HG02938 (cell line): ENCODE results near the gene PAGR1.

Experiments
- ATAC-seq: cut with Tn5 transposase; IDR thresholded peaks from one replicate; pipeline ENCODE4 v1.9.1; 2021; ENCODE audit warnings: mild to moderate bottlenecking, moderate library complexity; ENCODE audit not compliant: unreplicated experiment

The PAGR1 gene

GRCh38 chr16:29834079-29834478 is 18.1 kb downstream of the PAGR1 start:
- ATAC-seq: no peak

DNA sequence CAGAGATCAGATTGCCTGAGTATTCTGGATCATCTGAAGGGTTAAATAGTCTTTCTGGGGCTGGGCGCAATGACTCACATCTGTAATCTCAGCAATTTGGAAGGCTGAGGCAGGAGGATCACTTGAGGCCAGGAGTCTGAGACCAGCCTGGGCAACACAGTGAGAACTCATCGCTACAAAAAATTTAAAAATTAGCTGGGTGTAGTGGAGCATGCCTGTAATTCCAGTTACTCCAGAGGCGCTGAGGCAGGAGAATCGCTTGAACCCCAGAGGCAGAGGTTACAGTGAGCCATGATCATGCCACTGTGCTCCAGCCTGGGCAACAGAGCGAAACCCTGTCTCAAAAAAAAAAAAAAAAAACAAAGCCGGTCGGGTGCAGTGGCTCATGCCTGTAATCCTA is 20.0 kb downstream of the PAGR1 start:
- no peak for ATAC-seq

- ATAC-seq: no peak
These were observed 20.7 kb downstream of the PAGR1 start for GRCh38 chr16:29836623-29837022.

- no peak for ATAC-seq
These were observed 21.9 kb downstream of the PAGR1 start for GRCh38 chr16:29837841-29838240.

GRCh38 chr16:29839822-29840221 is 23.9 kb downstream of the PAGR1 start:
- no peak for ATAC-seq

- no peak for ATAC-seq
These were observed 24.3 kb downstream of the PAGR1 start for GRCh38 chr16:29840240-29840639.

- no peak for ATAC-seq
These were observed 25.7 kb downstream of the PAGR1 start for GRCh38 chr16:29841631-29842030.

DNA sequence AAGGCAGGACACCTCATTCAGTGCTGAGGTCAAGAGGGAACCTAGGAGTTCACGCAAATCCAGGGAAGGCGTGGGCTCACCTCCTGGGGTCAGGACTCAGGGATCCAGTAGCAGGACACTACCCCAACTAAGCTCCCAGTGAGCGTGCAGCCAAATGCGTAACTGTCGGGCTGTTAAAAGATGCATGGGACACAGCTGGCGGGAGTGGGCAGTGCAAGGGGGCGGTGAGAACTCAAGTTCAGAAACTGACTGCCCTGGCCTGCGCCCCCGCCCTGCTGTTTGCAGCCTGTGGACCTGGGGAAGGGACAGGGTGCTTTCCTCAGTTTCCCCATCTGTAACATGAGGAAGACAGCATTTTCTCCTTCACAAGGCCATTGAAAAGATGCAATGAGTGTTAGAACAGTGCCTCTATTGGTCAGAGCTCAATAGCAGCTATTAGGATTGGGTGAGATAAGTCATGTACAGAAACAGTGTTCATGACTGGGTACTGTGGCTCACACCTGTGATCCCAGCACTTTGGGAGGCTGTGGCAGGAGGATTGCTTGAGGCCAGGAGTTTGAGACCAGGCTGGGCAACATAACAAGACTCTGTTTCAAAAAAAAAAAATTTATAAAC is 26.9 kb downstream of the PAGR1 start:
- no peak for ATAC-seq

- no peak for ATAC-seq
These were observed 28.0 kb downstream of the PAGR1 start for GRCh38 chr16:29843931-29844330.

GRCh38 chr16:29844575-29845331 is 28.8 kb downstream of the PAGR1 start:
- ATAC-seq: no peak

GRCh38 chr16:29845656-29846055 is 29.7 kb downstream of the PAGR1 start:
- no peak for ATAC-seq

GRCh38 chr16:29848420-29849297 is 32.7 kb downstream of the PAGR1 start:
- no peak for ATAC-seq

DNA sequence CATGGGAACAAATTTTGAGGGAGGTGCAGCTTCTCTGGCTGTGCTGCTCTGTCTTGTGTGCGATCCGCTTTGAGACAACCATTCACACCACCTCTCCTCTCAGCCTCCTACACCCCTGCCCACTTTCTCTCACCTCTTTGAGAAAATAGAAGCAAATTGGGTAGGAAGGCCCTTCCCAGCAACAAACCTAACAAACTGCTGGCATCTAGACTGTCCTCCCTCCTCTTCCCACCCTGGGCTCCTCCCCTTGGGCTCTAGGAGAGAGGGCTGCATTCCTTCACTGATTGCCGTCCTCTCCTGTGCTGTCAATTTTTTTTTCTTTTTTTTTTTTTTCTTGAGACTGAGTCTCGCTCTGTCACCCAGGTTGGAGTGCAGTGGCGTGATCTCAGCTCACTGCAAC is 33.6 kb downstream of the PAGR1 start:
- ATAC-seq: no peak

DNA sequence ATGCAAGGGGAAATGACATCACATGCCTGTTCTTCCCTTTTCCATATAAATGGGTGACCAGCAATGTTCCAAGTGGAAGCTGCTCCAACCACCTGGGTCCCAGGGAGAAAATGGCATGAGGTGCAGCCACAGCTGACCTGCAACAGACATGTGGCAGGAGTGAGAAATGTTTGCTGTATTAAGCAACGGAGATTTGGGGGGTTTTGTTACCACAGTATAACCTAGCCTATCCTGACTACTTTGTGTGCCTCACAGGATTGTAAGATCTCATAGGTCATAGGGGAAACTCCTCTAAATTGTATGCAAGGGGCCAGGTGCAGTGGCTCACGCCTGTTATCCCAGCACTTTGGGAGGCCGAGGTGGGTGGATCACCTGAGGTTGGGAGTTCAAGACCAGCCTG is 35.0 kb downstream of the PAGR1 start:
- no peak for ATAC-seq

- no peak for ATAC-seq
These were observed 36.7 kb downstream of the PAGR1 start for GRCh38 chr16:29852654-29853053.

DNA sequence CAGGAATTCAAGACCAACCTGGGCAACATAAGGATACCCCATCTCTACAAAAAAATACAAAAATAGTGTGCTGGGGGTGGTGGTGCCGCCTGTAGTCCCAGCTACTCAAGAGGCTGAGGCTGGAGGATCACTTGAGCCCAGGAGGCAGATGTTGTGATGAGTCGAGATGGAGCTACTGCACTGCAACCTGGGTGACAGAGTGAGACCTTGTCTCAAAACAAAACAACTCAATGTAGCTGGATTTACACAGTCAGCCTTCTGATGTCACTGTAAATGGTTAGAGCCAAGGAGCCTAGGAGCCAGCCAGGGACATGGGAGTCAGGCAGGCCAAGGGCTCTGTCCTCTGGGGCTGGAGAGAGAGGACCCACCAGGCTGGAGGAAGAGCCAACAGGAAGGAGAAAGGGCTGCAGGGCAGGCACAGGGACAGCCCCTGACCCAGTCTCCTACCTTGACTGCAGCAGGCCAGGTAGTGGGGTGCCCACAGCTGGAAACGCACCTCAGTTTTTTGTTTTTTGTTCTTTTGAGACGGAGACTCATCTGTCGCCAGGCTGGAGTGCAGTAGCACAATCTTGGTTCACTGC is 38.7 kb downstream of the PAGR1 start:
- ATAC-seq: no peak

DNA sequence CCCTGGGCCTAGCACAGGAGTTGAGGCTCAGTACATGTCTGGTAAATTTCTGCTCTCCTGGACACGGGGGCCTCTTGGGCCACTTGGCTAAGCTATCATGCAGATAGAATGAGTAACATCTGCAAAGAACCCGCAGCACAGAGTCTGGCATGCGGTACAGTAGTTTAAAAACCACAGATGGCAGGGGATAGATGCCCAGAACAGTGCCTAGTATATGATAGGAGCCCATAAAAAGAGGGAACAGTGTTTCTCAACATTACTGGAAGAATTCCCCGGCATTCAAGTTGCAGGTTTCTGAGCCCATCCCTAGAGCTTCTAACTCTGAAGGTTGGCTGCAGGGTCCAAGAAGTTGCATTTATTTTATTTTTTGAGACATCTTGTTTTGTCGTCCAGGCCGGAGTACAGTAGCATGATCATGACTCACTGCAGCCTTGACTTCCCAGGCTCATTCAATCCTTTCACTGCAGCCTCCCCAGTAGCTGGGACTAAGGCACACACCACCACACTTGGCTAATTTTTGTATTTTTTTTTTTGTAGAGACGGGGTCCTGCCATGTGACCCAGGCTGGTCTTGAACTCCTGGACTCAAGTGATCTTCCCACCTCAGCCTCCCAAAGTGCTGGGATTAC is 41.3 kb downstream of the PAGR1 start:
- no peak for ATAC-seq

- no peak for ATAC-seq
These were observed 42.3 kb downstream of the PAGR1 start for GRCh38 chr16:29858149-29858849.

DNA sequence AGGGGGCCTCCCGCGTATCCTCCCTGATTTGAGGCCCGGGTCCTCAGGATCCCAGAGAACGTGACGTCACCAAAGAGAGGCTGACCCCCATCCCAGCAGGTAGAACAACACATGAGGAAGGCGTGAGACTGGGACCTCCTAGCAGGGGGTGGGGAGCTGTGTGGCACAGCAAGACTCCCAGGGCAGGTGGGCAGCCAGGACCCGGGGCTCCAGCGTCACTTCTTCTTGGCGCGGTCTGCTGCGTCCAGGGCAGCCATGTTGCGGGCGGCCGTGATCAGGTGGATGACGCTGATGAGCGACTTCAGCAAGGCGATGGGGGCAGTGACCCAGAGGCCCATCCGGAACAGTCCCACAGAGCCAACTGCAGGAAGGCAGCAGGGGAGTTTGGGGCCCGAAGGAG is 43.0 kb downstream of the PAGR1 start:
- no peak for ATAC-seq

- ATAC-seq: no peak
These were observed 44.3 kb downstream of the PAGR1 start for GRCh38 chr16:29860218-29860617.
